PC-9 (cell line): ENCODE measurements around the gene RYR3.

Experiments used
- EZH2 ChIP-seq: fragments of 200-600 bp; sonication (generic); IDR thresholded peaks from 2 replicates; pipeline ENCODE4 v1.8.0; 2017; ENCODE audit warnings: antibody characterized with exemption, low read depth
- TF ChIP-seq, protein P1 (sequence below): fragments of 200-600 bp; sonication (generic); conservative IDR thresholded peaks from 2 replicates; pipeline ENCODE4 v1.6.1; 2017; ENCODE audit warnings: mixed run types, antibody characterized with exemption, mild to moderate bottlenecking, moderate library complexity

DNA sequence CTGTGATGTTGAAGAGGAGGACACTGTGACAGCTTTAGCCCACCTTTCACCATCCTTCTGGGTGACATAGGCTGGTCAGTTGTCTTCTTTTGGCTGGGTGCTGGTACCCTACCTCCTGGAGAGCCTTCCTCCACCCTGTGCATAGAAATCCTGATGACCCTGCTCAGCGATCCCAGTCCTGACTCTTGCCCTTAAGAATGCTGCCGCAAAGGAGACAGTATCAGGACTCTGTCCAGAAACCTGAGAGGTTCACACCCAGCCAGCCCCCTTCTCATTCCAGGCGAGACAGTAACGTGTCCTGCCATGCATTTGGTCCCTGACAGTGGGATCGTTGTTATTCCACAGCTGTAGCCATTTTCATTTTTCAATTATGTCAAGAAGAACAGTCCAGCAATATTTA is 344.7 kb downstream of the RYR3 start:
- no peak for TF ChIP-seq EZH2
- TF ChIP-seq, protein P1, sequence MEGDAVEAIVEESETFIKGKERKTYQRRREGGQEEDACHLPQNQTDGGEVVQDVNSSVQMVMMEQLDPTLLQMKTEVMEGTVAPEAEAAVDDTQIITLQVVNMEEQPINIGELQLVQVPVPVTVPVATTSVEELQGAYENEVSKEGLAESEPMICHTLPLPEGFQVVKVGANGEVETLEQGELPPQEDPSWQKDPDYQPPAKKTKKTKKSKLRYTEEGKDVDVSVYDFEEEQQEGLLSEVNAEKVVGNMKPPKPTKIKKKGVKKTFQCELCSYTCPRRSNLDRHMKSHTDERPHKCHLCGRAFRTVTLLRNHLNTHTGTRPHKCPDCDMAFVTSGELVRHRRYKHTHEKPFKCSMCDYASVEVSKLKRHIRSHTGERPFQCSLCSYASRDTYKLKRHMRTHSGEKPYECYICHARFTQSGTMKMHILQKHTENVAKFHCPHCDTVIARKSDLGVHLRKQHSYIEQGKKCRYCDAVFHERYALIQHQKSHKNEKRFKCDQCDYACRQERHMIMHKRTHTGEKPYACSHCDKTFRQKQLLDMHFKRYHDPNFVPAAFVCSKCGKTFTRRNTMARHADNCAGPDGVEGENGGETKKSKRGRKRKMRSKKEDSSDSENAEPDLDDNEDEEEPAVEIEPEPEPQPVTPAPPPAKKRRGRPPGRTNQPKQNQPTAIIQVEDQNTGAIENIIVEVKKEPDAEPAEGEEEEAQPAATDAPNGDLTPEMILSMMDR = no peak
